ENCODE results near the gene RNU6-9.

- TF ChIP-seq CTCF (IDR thresholded peaks at IDR 0.05), result no peak
- TF ChIP-seq POLR2A (IDR thresholded peaks at IDR 0.05), result no peak
- TF ChIP-seq EP300 (IDR thresholded peaks at IDR 0.05), result no peak
Measured at GRCh38 chr19:881385-882071, 11.8 kb upstream of the RNU6-9 start.

Data from tibial nerve (tissue), 4 donors.